Endothelial cell of hepatic sinusoid (primary cell): ENCODE measurements around the gene TMEM273.

Experiments
- in situ Hi-C: cut with HindIII; loops from 2 replicates; pipeline ENCODE4 v1.10.0; 2017; ENCODE audit warnings: low sequenced_read_pairs

TMEM273 gene

GRCh38 chr10:49178489-49179471 lies 9.4 kb downstream of the TMEM273 start:
- in situ Hi-C loops = no loop called here

GRCh38 chr10:49177391-49178355 lies 10.5 kb downstream of the TMEM273 start:
- in situ Hi-C loops = no loop called here

- in situ Hi-C loops = no loop called here
Observed at GRCh38 chr10:49176310-49177268, 11.6 kb downstream of the TMEM273 start.

- in situ Hi-C loops = no loop called here
Observed at GRCh38 chr10:49175587-49176309, 12.4 kb downstream of the TMEM273 start.

GRCh38 chr10:49174926-49175500 lies 13.2 kb downstream of the TMEM273 start:
- in situ Hi-C loops = no loop called here

- in situ Hi-C loops = no loop called here
Observed at GRCh38 chr10:49174261-49174925, 13.8 kb downstream of the TMEM273 start.

GRCh38 chr10:49173853-49174252 lies 14.3 kb downstream of the TMEM273 start:
- in situ Hi-C loops = no loop called here

GRCh38 chr10:49173201-49173772 lies 14.9 kb downstream of the TMEM273 start:
- in situ Hi-C loops = no loop called here

- in situ Hi-C loops = no loop called here
Observed at GRCh38 chr10:49172777-49173132, 15.4 kb downstream of the TMEM273 start.

GRCh38 chr10:49172061-49172776 lies 16.0 kb downstream of the TMEM273 start:
- in situ Hi-C loops = no loop called here

- in situ Hi-C loops = no loop called here
Observed at GRCh38 chr10:49171326-49172060, 16.7 kb downstream of the TMEM273 start.

GRCh38 chr10:49170632-49171325 lies 17.4 kb downstream of the TMEM273 start:
- in situ Hi-C loops = no loop called here

GRCh38 chr10:49169776-49170175 lies 18.4 kb downstream of the TMEM273 start:
- in situ Hi-C loops = no loop called here

GRCh38 chr10:49168831-49169500 lies 19.2 kb downstream of the TMEM273 start:
- in situ Hi-C loops = no loop called here

- in situ Hi-C loops = no loop called here
Observed at GRCh38 chr10:49168171-49168540, 20.0 kb downstream of the TMEM273 start.
